Caco-2 (cell line): ENCODE data around the gene EHMT1. TPM values are rescaled to one million over a fixed set of nuclear protein-coding genes. Genes with fewer than 3 reads are reported as not detected.

Experiments
- BruUV-seq: library from RNA; stranded (reverse); fragments of 400-500 nt; replicated peaks from 2 replicates; lab custom pipeline; 2021; lab: Mats Ljungman, UMichigan
- CTCF ChIA-PET: fragments of 300-600 bp; sonication (Branson Sonifier 250); formaldehyde crosslinking; loops from one replicate; lab custom pipeline; 2022; ENCODE audit warnings: antibody characterized with exemption; lab: Charles Lee
- POLR2A ChIA-PET: fragments of 300-600 bp; sonication (Branson Sonifier 250); formaldehyde crosslinking; loops from one replicate; lab custom pipeline; 2022; ENCODE audit warnings: antibody characterized with exemption; lab: Charles Lee
- DNase-seq, 2 experiments: peaks; one replicate each; pipeline versions ENCODE4 v3.0.0 to v3.0.0-alpha.2; 2020 to 2022
- H3K27me3 ChIP-seq: replicated peaks from 2 replicates; pipeline ENCODE4 v1.6.0; 2011; ENCODE audit warnings: low read length; ENCODE audit not compliant: control insufficient read depth, insufficient read depth
- H3K36me3 ChIP-seq: 2 replicates; pipeline ENCODE4 v1.5.1; 2011; ENCODE audit warnings: low read length; ENCODE audit not compliant: control insufficient read depth, insufficient read depth
- H3K4me1 ChIP-seq: fragments of 250-450 bp; sonication (Bioruptor Pico); 2 replicates; pipeline ENCODE4 v1.5.1; 2020; ENCODE audit warnings: mild to moderate bottlenecking
- H3K4me3 ChIP-seq: 2 replicates; pipeline ENCODE4 v1.5.1; 2011; ENCODE audit warnings: low read depth, mild to moderate bottlenecking, control low read depth, low read length
- H3K9me3 ChIP-seq: fragments of 250-450 bp; sonication (Bioruptor Pico); 2 replicates; pipeline ENCODE4 v1.5.1; 2020; ENCODE audit warnings: mild to moderate bottlenecking, moderate library complexity
- H3K27ac Mint-ChIP-seq: one replicate; pipeline ENCODE4 v1.8.0; 2022; ENCODE audit warnings: mixed read lengths; ENCODE audit not compliant: unreplicated experiment
- H3K27me3 Mint-ChIP-seq: one replicate; pipeline ENCODE4 v1.8.0; 2022; ENCODE audit warnings: mixed read lengths; ENCODE audit not compliant: insufficient read depth, unreplicated experiment
- H3K36me3 Mint-ChIP-seq: one replicate; pipeline ENCODE4 v1.8.0; 2022; ENCODE audit warnings: mild to moderate bottlenecking, mixed read lengths; ENCODE audit not compliant: insufficient read depth, unreplicated experiment
- H3K4me1 Mint-ChIP-seq: one replicate; pipeline ENCODE4 v1.8.0; 2022; ENCODE audit warnings: low read depth, mixed read lengths; ENCODE audit not compliant: unreplicated experiment
- H3K4me3 Mint-ChIP-seq: one replicate; pipeline ENCODE4 v1.8.0; 2022; ENCODE audit warnings: mild to moderate bottlenecking, moderate library complexity, mixed read lengths; ENCODE audit not compliant: unreplicated experiment
- H3K9me3 Mint-ChIP-seq: one replicate; pipeline ENCODE4 v1.8.0; 2022; ENCODE audit warnings: mixed read lengths; ENCODE audit not compliant: unreplicated experiment
- CTCF ChIP-seq, 2 experiments: fragments of 200-600 bp in 1 of 2; IDR thresholded peaks; 1 replicate in 1 of 2; 2 replicates in 1 of 2; pipeline versions ENCODE4 v1.5.1 to v1.8.0; 2011 to 2022; ENCODE audit warnings: antibody characterized with exemption in 1 of 2, control low read depth in 1 of 2, inconsistent platforms in 1 of 2, low read depth in 1 of 2, low read length in 1 of 2, mild to moderate bottlenecking in 1 of 2, moderate library complexity in 1 of 2; ENCODE audit not compliant: insufficient read depth in 1 of 2, severe bottlenecking in 1 of 2, unreplicated experiment in 1 of 2
- intact Hi-C: fragments of 100-400 bp; cut with micrococcal nuclease; formaldehyde crosslinking; loops from one replicate; pipeline ENCODE4 v1.10.0; 2022; ENCODE audit not compliant: unreplicated experiment
- total RNA-seq: library from RNA; stranded (reverse); gene quantifications from 2 replicates; pipeline ENCODE4 v1.2.3, GENCODE V29; 2022

The EHMT1 gene
- total RNA-seq, 1 experiment from 2014 or later: 92.9 TPM

GRCh38 chr9:137817236-137818200 is 198.7 kb downstream of the EHMT1 start:
- no peak overlapping the region for H3K27ac Mint-ChIP-seq
- Histone ChIP-seq H3K4me3 (no peak overlapping the region), H3K4me1 (no peaks in the 10 kb centered on the region), H3K27me3 (no peaks in the 10 kb centered on the region), H3K9me3 (peaks cover 9% of the 10 kb centered on the region), H3K36me3 (peaks cover 7% of the 10 kb centered on the region)
- H3K9me3 Mint-ChIP-seq: peaks cover 8% of the 10 kb centered on the region
- no TSS peak for BruUV-seq
- ChIA-PET POLR2A (no interaction called here), CTCF (no interaction called here)
- DNase-seq: peak in 1 of 2 experiments; percentile 26
- intact Hi-C loops: no loop called here
- TF ChIP-seq CTCF (IDR thresholded peaks at IDR 0.05; ENCODE audit: insufficient read depth in 1 of 2, low read depth in 1 of 2, low read length in 1 of 2, severe bottlenecking in 1 of 2, unreplicated experiment in 1 of 2): no peak
- peaks cover 71% of the 10 kb centered on the region for H3K36me3 Mint-ChIP-seq
- H3K4me1 Mint-ChIP-seq: no peaks in the 10 kb centered on the region
- no peaks in the 10 kb centered on the region for H3K27me3 Mint-ChIP-seq
- no peak overlapping the region for H3K4me3 Mint-ChIP-seq

- H3K4me3 ChIP-seq: no peak overlapping the region
- BruUV-seq: no TSS peak
- H3K9me3 Mint-ChIP-seq: peaks cover 8% of the 10 kb centered on the region
- no peak overlapping the region for H3K27ac Mint-ChIP-seq
- no peaks in the 10 kb centered on the region for H3K27me3 ChIP-seq
- intact Hi-C loops: no loop called here
- H3K4me1 Mint-ChIP-seq: no peaks in the 10 kb centered on the region
- ChIA-PET CTCF (no interaction called here), POLR2A (no interaction called here)
- H3K36me3 ChIP-seq: peaks cover 7% of the 10 kb centered on the region
- no peaks in the 10 kb centered on the region for H3K27me3 Mint-ChIP-seq
- DNase-seq: no peak
- no peaks in the 10 kb centered on the region for H3K4me1 ChIP-seq
- TF ChIP-seq CTCF (IDR thresholded peaks at IDR 0.05; ENCODE audit: insufficient read depth in 1 of 2, low read depth in 1 of 2, low read length in 1 of 2, severe bottlenecking in 1 of 2, unreplicated experiment in 1 of 2): no peak
- peaks cover 9% of the 10 kb centered on the region for H3K9me3 ChIP-seq
- no peak overlapping the region for H3K4me3 Mint-ChIP-seq
- H3K36me3 Mint-ChIP-seq: peaks cover 73% of the 10 kb centered on the region
These were observed 199.5 kb downstream of the EHMT1 start for GRCh38 chr9:137818286-137818685.

- Histone ChIP-seq H3K9me3 (peaks cover 9% of the 10 kb centered on the region), H3K4me3 (no peak overlapping the region), H3K4me1 (no peaks in the 10 kb centered on the region), H3K36me3 (peaks cover 6% of the 10 kb centered on the region), H3K27me3 (no peaks in the 10 kb centered on the region)
- Mint-ChIP-seq H3K4me3 (no peak overlapping the region), H3K4me1 (no peaks in the 10 kb centered on the region), H3K27me3 (no peaks in the 10 kb centered on the region), H3K9me3 (peaks cover 8% of the 10 kb centered on the region), H3K27ac (no peak overlapping the region), H3K36me3 (peaks cover 80% of the 10 kb centered on the region)
- TF ChIP-seq CTCF (IDR thresholded peaks at IDR 0.05; ENCODE audit: insufficient read depth in 1 of 2, low read depth in 1 of 2, low read length in 1 of 2, severe bottlenecking in 1 of 2, unreplicated experiment in 1 of 2): no peak
- ChIA-PET POLR2A (no interaction called here), CTCF (no interaction called here)
- no TSS peak for BruUV-seq
- DNase-seq: no peak
- intact Hi-C loops: no loop called here
These were observed 201.5 kb downstream of the EHMT1 start for GRCh38 chr9:137820161-137820855.
